Stimulated activated CD4-positive, alpha-beta T cell treated with anti-CD3 and anti-CD28 coated beads, Interleukin-12 subunit alpha, Interleukin-12 subunit beta, amount 100 ng/mL, for 48 hours (primary cell): Measurements from ENCODE around the gene NAP1L4.
A peak's percentile ranks its signal among the peaks of the same experiment; 100 is the strongest.

ENCODE experiments used
- DNase-seq, 3 donors: peaks; one replicate each; pipeline ENCODE4 v3.0.0-alpha.2; 2020; ENCODE audit warnings: low read depth in 2 of 3, low spot score in 1 of 3

NAP1L4 gene

GRCh38 chr11:2992234-2992996, at the start of gene NAP1L4:
Gene NAP1L4, minus strand, starts transcription at chr11:2992329. Its CDS starts 13,109 bp downstream, at chr11:2979220.
- peak; percentile 85 to 95 (median 92) for DNase-seq

- DNase-seq, result no peak
Observed at GRCh38 chr11:3040881-3041280, 48.8 kb upstream of the NAP1L4 start.

GRCh38 chr11:3037945-3038271, 45.8 kb upstream of the NAP1L4 start:
- DNase-seq, result no peak

GRCh38 chr11:3037040-3037944, 45.2 kb upstream of the NAP1L4 start:
- DNase-seq, result peak in 2 of 3 donors; percentile 29 to 43

GRCh38 chr11:3036419-3036818, 44.3 kb upstream of the NAP1L4 start:
- no peak for DNase-seq

- no peak for DNase-seq
Observed at GRCh38 chr11:3035333-3035732, 43.2 kb upstream of the NAP1L4 start.

- DNase-seq, result no peak
Observed at GRCh38 chr11:3030289-3031070, 38.4 kb upstream of the NAP1L4 start.

- no peak for DNase-seq
Observed at GRCh38 chr11:3028813-3029212, 36.7 kb upstream of the NAP1L4 start.

- no peak for DNase-seq
Observed at GRCh38 chr11:3026803-3027202, 34.7 kb upstream of the NAP1L4 start.

GRCh38 chr11:3022982-3023381, 30.9 kb upstream of the NAP1L4 start:
- no peak for DNase-seq

GRCh38 chr11:3022300-3022967, 30.3 kb upstream of the NAP1L4 start:
- no peak for DNase-seq

GRCh38 chr11:3021125-3021524, 29.0 kb upstream of the NAP1L4 start:
- DNase-seq, result no peak

GRCh38 chr11:3020011-3020410, 27.9 kb upstream of the NAP1L4 start:
- DNase-seq, result no peak

- no peak for DNase-seq
Observed at GRCh38 chr11:3018596-3018995, 26.5 kb upstream of the NAP1L4 start.

GRCh38 chr11:3016861-3017260, 24.7 kb upstream of the NAP1L4 start:
- DNase-seq, result no peak

GRCh38 chr11:3015796-3016195, 23.7 kb upstream of the NAP1L4 start:
- DNase-seq, result no peak

GRCh38 chr11:3014943-3015342, 22.8 kb upstream of the NAP1L4 start:
- DNase-seq, result no peak

GRCh38 chr11:3014057-3014938, 22.2 kb upstream of the NAP1L4 start:
- peak in 1 of 3 donors; percentile 25 for DNase-seq

GRCh38 chr11:3011891-3012885, 20.1 kb upstream of the NAP1L4 start:
- DNase-seq, result no peak
